Heart left ventricle (tissue), 13 donors: Measurements from ENCODE around the gene SDHB.

Source experiments
- POLR2A ChIP-seq, 2 donors: fragments of 450-650 bp; IDR thresholded peaks; one replicate each; pipeline ENCODE4 v1.6.1; 2017; ENCODE audit warnings: antibody characterized with exemption in 2 of 2, mild to moderate bottlenecking in 2 of 2, moderate library complexity in 2 of 2
- TF ChIP-seq, protein P1 (sequence below), 12 donors: fragments of 200-600 bp; sonication (generic) in 4 of 12; IDR thresholded peaks; one replicate each; pipeline versions ENCODE4 v1.5.0 to v1.8.0; 2018 to 2022; ENCODE audit warnings: antibody characterized with exemption in 12 of 12, mild to moderate bottlenecking in 5 of 12
- donor health status: ischemic (EF 13 %, LVEDD 7.1; RV severe dilation, severe dysfunction).
- donor health status: DM: no; HTN: yes; CAD: no.
- donor health status: DM: no; HTN: no; CAD: no.
- donor health status: ischemic (EF 25% LVEDD 6.9; RV normal size, moderate dysfunction).
- donor health status: ischemic (EF 25% LVEDD 5.7; RV mildly dilated, moderate dysfunction).
- donor health status: ischemic (EF 35%, LVEDD 5.7; RV mildly dilated, moderate dysfunction).
- donor health status: nonischemic (EF 11% LVEDD 7.7; RV severe dilation, severe dysfunction).
- donor health status: DM: yes; HTN: yes; CAD: no.
- donor health status: PGD.
- donor health status: ischemic (EF 29% LVEDD 5.4; RV normal size, mild dysfunction).
- donor health status: nonischemic (EF 23%, LVEDD 6.1; RV moderate dilation, normal function).

DNA sequence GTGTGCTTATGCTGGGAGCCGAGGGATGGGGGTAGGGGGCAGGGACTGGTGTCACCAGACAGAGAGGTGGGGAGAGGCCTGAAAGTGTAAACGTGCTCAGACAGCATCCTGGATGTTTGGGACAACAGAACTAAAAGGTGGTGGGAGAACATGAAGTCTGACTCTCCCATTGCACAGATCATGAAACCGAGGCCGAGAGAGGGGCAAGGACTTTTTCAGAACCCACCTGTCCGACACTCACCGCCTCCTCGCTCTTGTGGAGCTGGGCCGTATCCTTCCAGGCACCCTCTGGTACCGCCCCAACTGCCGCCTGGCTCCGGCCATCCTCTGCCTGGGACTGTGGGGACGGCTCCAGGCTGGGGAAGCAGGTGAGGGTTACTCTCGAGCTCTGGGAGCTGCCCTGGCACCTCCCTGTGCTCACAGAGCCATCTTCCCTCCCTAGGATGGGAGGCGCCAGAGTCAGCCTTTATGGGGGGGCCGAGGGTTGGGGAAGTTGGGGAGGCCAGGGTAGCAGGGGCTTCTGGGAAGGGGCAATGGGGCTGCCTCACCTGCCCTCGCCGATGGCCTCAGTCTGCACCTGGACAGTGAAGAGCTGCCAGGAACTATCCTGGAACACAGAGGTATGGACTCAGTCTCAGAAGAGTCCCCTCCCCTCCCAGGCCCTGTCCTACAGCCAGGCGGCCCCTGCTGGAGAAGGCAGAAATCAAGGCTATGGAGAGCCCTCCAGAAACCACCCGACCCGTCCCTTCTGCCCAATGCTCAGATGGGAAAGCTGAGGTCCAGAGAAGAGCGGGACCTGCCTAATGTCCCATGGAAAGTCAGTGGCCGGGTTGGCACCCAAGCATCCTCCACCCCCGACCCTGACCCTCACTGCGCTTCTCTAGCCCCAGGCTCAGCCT is 49.1 kb downstream of the SDHB start:
- TF ChIP-seq, protein P1, sequence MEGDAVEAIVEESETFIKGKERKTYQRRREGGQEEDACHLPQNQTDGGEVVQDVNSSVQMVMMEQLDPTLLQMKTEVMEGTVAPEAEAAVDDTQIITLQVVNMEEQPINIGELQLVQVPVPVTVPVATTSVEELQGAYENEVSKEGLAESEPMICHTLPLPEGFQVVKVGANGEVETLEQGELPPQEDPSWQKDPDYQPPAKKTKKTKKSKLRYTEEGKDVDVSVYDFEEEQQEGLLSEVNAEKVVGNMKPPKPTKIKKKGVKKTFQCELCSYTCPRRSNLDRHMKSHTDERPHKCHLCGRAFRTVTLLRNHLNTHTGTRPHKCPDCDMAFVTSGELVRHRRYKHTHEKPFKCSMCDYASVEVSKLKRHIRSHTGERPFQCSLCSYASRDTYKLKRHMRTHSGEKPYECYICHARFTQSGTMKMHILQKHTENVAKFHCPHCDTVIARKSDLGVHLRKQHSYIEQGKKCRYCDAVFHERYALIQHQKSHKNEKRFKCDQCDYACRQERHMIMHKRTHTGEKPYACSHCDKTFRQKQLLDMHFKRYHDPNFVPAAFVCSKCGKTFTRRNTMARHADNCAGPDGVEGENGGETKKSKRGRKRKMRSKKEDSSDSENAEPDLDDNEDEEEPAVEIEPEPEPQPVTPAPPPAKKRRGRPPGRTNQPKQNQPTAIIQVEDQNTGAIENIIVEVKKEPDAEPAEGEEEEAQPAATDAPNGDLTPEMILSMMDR (IDR thresholded peaks at IDR 0.05) = no peak
- TF ChIP-seq POLR2A (IDR thresholded peaks at IDR 0.05) = no peak
